GM21381 (cell line): ENCODE results near the gene PIGU.
A peak's percentile ranks its signal among the peaks of the same experiment; 100 is the strongest.

Experiments used
- ATAC-seq: cut with Tn5 transposase; IDR thresholded peaks from one replicate; pipeline ENCODE4 v1.9.1; 2021; ENCODE audit warnings: mild to moderate bottlenecking, moderate library complexity; ENCODE audit not compliant: unreplicated experiment

Gene PIGU

GRCh38 chr20:34560141-34560523, 116.8 kb downstream of the PIGU start:
- ATAC-seq = no peak

- ATAC-seq = no peak
These were observed 117.4 kb downstream of the PIGU start for GRCh38 chr20:34559311-34560140.

- ATAC-seq = peak; percentile 67
These were observed 118.3 kb downstream of the PIGU start, which contains the start of gene MAP1LC3A for GRCh38 chr20:34558320-34559218. MAP1LC3A (plus strand) TSS chr20:34558718; CDS start chr20:34558869, 151 bp downstream.

- ATAC-seq = no peak
These were observed 119.0 kb downstream of the PIGU start for GRCh38 chr20:34557936-34558319.

- no peak for ATAC-seq
These were observed 123.5 kb downstream of the PIGU start for GRCh38 chr20:34553366-34553867.

GRCh38 chr20:34552569-34552968, 124.3 kb downstream of the PIGU start:
- no peak for ATAC-seq

GRCh38 chr20:34549929-34550305, 127.0 kb downstream of the PIGU start:
- ATAC-seq = no peak

GRCh38 chr20:34549291-34549928, 127.5 kb downstream of the PIGU start:
- no peak for ATAC-seq

- no peak for ATAC-seq
These were observed 128.9 kb downstream of the PIGU start for GRCh38 chr20:34547844-34548613.

- no peak for ATAC-seq
These were observed 130.1 kb downstream of the PIGU start for GRCh38 chr20:34546751-34547181.

- no peak for ATAC-seq
These were observed 132.6 kb downstream of the PIGU start for GRCh38 chr20:34544109-34544796.

GRCh38 chr20:34543463-34544056, 133.3 kb downstream of the PIGU start:
- ATAC-seq = no peak

GRCh38 chr20:34542439-34542838, 134.5 kb downstream of the PIGU start:
- ATAC-seq = no peak

GRCh38 chr20:34541917-34542316, 135.0 kb downstream of the PIGU start:
- no peak for ATAC-seq

- no peak for ATAC-seq
These were observed 135.5 kb downstream of the PIGU start for GRCh38 chr20:34541264-34541901.

- no peak for ATAC-seq
These were observed 136.2 kb downstream of the PIGU start for GRCh38 chr20:34540596-34541263.

GRCh38 chr20:34539756-34540155, 137.1 kb downstream of the PIGU start:
- no peak for ATAC-seq

GRCh38 chr20:34538671-34539123, 138.2 kb downstream of the PIGU start:
- ATAC-seq = no peak
